ENCODE measurements around the gene COL6A3.
A peak's percentile ranks its signal among the peaks of the same experiment; 100 is the strongest.
"Not testable (repeated sequence)": the region's sequence is repeated elsewhere in the genome, so short reads cannot be mapped to it uniquely, and the experiment has no call there.

The COL6A3 gene

DNA sequence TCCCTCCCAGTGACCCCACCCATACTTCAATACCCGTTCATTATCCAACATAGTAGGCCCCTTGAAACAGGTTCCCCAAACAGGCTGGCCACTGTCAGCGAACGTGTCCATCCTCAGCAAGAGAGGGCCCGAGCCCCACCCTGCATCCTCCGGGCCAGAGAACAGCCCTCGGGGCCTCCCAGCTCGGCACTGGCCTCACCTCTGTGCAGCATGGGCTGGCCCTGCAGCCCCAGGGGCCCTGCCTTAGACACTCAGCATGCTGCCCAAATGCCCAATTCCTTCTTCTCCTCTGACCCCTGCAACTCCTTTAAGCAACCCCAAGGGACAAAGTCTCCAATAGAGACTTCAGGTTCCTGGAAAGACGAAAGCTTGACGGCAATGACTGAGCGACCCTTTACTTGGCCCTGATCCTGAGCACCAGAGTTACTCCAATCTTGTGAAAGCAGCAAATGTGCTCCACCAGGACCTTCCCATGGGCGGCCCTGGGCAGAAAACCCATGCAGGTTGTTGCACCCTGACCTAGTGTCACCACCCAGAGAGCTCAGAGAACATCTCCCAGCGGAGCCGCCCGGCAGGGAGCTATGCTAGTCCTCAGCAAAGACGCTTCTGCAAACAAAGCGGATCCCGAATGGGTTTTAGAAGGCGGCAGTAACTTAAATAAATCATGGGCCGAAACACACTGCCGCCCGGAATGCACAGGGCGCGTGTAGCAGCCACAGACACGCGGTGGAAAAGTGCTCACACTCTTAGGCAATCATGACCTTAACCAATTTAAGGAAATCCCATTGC lies 782 bp downstream of the COL6A3 start:
- peak; percentile 51 for DNase-seq

DNA sequence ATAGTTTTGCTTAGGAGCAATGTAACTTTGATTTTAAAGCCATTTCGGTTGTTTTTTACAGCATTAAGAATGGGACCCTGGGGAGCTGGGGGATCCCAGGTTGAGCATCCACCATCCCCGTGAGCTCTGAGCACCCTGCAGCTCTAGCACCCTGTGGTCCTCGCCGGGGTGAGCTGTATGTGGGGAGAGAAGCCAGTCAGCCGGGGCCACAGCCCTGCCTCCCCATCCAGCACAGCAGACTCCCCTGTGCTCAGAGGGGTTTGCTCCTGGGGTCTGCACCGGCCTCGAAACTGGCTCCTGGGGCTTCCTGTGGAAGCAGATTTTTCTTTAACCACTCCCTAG lies 1.3 kb downstream of the COL6A3 start:
- no peak for DNase-seq

DNA sequence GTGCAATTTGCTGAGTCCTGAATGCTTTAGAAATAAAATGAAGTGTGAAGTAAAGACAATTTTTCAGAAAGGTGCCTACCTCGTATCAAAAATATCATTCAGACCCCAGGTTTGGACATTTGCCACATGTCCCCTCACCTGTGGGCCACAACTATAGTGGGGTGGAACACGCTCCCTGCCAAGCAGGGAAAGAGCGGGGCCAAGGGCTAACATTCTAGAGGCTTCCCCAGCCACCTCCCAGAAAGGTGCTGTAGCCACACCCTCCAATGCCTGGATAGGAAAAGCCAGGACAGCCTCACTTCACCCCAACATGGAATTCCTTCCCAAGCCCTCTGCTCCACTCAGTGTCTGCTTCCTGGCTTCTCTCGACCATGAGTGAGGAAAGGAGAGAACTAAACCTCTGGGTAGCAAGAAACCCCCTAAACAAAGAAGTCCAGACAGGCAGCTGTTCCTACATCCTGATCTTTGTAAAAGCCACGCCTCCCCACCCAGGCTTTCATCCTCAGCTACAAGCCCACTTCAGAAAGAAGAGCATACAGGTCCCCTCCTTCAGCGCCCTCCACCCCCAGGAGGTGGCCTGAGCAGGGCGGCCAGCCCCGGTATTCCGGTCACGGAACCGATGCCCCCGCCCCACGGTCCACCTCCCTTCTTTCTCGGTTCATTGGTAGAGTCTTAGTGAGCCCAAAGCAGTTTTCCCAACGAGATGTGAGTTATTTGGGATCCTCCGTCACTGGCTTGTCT lies 2.1 kb downstream of the COL6A3 start:
- DNase-seq: peak; percentile 36

DNA sequence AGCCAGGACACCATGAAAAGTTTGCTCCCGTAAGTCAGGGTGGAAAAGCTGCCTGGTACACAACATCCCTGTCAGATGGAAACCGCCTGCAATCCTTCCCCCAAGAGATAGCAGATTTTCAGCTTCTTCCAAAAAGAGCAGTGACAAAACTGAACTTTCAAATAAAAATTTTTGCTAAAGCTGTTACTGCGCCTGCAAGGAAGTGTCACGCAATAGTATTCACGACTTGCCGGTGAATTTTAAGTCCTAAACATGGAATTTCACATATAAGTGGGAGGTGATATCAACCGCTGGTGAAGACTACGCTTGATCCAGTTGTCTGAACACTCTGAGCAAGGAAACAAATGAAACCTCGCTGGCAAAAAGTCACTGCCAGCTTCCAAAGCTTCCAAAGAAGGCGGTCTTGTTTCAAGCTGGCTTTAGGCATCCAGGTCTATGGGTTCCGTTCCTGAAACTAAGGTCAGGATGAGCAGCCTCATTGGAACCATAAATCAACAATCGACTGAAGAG lies 2.8 kb downstream of the COL6A3 start:
- DNase-seq: peak; percentile 22

DNA sequence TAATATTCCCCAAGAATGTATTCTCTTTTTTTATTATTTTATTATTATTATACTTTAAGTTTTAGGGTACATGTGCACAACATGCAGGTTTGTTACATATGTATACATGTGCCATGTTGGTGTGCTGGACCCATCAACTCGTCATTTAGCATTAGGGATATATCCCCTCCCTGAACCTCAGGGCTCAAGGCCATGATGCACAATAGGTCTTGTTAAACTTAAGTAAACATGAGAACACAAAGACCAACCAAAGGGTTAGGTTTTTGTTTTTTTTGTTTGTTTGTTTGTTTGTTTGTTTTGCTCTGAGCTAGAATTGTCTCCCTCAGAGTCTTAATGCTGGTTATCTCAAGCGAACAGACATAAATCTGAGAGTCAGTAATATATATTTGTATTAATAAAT lies 4.7 kb downstream of the COL6A3 start:
- DNase-seq: not testable (repeated sequence)

DNA sequence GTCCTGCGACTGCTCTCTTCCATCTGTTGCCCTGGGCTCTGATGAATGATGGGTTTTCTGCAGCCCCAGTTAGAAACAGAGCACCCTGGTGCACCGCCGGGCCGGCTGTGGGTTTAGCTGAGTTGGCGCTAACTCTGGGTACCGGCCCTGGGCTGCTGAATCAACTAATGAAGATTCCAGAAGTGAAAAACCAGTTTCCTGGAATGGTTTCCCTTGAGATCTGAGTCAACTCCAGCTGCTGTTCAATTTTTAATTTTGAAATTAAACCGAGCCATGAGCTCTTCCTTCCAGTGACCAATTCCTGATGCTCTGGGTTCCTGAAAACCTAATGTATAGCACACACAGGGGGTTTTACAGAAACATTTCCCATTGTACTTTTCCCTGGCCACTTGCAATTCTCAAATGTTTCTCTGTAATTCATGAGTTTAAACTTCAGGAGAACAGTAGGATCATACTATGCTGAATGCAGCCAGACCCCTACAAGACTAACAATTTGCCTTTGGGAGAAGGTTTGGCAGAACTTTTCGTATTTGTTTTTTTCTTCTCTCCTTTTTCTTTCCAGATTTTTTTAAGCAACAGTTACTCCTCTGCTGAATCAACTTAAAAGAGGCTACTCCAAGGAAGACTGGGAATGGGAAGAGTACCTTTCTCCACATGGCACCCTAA lies 5.5 kb downstream of the COL6A3 start:
- DNase-seq: peak; percentile 58

DNA sequence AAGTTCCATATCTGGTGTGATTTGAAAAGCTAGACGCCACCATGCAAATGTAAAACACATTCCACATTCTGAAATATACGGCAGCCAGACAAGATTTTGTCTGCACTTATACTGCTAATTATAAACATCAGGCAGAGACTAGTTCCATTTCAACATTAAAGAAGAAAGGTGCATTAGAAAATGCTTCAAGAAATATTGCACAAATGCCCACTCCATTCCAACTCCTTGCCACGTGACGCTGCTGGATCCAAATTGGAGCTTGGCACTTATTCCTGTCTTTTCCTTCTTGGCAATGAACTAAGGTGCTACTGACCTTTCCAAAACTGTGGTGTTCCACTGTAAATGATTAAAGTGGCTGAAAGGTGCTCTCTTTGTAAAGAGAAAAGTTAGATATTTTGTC lies 6.3 kb downstream of the COL6A3 start:
- DNase-seq: no peak

DNA sequence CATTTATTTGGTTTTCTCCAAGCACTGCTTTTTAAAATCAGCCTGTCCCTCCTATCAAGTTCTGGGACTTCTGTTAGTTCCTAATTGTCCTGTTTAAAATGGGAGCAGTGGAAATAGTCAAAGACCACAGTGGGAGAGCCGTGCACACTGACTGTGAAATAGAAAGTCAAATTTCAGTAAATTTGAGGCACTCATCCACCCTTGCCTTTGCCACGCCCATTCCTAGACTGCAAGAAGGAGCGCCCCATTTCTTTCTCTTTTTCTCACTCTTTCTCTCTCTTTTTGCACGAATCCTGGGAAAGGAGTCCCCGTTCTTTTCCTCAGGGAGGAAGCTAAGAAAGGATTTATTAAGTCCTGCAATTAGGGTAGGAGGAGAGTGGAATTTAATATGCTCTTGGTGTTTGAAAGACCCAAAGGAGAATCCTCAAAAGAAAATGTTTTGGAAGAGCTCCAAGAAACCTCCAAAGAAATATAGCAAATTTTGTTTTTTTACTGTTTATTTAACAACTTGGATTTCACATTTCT lies 7.5 kb downstream of the COL6A3 start:
- no peak for DNase-seq

DNA sequence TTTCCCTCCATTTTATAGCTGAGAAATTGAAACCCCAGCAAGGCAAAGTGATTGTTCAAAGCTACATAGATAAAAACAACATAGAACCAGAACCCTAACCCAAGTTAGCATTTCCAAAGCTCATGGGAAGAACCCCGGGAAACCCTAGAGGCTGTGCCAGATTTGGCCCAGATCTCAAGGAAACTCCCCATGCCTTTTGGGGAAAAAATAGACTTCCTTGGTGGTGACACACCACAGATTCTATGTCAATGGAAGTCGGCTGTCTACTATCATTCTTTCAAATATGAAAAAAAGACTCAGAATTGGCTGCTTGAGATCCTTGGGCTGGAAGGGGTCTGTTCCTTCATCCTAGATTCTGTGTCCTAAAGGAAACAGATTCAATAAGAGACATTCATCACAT lies 8.4 kb downstream of the COL6A3 start:
- DNase-seq: no peak

DNA sequence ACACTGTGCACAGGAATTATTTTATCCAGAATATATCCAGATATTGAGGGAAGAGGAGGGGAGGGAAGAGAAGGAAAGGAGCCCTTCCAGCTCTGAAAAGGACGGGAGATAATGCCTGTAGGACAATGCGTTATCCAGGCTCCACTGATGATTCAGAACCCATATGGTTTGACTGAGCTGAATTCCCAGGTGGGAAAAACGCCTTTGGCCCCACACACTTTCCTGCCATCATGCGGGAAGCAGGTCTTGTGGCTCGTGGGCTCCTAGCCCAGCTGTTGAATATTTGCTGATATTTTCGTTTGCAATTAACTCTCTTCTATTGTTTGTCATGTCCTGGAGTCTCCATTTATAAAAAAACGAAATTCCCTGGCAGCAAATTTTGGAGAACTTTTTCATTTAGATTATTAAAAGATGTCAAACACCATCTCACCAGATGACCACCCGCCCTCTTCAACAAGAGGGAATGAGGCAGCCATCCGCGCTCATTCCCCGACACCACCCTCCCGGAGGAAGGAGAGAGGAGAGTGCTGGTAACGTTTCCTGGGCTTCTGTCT lies 8.9 kb downstream of the COL6A3 start:
- no peak for DNase-seq

DNA sequence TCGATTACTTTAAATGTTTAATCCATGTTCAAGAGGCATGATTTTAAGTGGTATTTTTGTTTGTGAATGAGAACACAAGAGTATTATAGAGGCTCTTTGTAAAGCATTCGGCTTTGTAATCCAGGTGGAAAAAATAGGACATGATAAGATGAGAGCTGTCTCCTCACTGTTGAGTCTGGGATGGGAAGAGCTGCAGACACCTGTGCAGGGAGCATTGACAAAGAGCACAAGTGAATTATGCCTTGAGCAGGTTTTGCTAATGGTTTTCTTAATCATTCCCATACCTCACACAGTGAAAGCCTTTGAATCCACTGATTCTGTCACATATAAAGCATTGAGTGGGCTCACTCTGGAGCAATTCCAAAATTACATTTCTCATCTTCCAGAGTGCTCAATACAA lies 9.6 kb downstream of the COL6A3 start:
- DNase-seq: no peak

DNA sequence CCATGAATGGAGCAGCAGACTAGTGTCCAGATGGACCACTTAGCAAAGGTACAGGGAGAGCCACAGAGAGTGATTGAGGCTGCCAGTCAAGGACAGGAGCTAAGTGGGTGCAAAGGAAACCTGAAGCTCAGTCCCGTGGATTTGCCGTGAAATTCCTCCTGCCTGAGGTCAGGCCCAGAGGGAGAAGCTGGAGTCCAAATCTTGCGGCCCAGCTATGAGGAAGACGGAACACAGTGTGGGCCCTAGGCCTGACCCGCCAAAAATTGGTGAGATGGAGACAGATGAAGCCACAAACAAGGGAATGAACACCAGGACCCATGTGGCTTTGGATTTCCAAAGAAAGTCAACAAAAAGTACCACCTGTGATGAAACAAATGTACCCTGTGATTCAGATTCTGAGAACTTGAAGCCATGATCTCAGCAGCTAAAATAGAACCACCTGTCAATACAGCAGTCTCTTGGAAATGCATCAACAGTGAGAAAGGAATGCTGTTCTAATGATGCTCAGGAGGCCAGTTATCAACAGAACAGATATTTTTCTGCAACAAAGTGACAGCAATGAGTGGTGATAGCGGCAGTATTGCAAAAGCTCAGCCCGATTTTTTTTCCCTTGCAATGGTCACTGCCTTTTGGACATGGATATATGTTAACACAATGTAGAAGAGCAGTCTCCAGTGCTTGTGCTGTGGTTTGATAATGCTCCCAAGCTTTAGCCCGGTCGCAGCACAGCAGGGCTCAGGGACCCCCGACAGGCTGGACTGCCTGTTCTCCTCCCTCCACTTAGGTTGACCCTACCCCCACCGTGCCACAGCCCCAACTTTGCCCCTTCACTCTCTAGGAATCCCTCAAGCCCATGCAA lies 10.7 kb downstream of the COL6A3 start:
- DNase-seq: peak; percentile 39

DNA sequence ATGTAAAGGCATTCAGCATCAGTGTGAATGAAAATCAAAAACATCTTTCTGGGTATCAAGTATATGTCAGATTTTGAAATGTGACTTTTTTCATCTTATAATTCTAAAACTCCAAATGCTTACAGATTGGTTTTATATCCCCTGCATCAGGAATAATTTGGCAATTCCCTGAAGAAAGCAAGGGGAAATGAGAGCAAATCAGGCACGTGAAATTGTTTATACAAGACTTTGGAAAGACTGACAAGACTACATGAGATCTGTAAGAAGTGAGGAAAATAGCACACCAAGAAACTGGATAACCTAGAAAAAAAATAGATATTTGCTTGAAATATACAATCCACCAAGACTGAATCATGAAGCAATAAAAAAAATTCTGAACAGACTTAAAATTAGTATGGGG lies 13.8 kb downstream of the COL6A3 start:
- no peak for DNase-seq

DNA sequence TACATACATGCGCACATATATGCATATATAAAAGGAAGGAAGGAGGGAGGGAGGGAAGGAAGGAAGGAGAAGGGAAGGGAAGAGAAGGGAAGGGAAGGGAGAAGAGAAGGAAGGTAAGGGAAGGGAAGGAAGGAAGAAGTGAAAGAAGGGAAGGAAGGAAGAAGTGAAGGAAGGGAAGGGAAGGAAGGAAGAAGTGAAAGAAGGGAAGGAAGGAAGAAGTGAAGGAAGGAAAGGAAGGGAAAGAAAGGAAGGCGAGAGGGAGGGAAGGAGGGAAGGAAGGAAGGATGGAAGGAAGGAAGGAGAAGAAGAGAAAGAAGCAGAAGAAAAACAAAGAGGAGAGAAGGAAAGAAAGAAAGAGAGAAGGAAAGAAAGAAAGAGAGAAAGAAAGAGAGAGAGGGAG lies 16.9 kb downstream of the COL6A3 start:
- no peak for DNase-seq

DNA sequence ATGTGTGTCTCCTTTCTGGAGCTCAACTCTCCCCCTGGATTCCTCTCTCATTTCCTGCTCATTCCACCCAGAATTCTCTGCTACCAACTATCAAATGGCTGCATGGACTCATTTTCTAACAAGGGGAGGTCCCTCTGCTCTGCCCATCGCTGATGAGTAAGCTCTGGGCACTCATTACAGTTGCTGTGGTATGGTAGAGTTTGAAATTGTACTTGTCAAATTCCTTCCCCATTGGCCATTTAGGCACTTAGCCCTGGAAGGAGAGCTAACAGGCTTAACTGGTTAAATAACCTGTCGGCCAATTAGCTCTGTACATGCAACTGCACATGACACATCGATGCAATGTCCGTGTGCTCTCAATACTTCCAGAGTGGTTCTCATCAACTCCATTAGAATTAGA lies 20.4 kb downstream of the COL6A3 start:
- no peak for DNase-seq

DNA sequence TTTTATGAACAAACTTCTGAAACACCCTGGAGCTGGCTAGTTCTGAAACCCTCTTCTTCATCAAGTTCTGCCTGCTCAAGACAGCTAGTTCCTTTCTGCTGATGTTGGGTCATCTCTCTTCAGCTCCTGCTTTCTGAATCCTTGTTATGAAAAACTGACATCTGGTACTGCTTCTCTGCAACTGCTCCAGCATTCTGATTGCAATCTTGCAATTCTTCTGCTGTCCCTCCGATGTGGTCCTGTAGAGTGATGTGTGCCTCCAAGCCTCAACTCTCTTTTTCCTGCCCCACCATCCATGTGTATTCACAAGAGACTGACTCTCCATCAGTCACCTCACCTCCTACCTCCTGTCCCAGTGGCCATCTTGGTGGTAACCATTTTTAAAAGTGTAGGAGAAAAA lies 21.8 kb downstream of the COL6A3 start:
- no peak for DNase-seq

DNA sequence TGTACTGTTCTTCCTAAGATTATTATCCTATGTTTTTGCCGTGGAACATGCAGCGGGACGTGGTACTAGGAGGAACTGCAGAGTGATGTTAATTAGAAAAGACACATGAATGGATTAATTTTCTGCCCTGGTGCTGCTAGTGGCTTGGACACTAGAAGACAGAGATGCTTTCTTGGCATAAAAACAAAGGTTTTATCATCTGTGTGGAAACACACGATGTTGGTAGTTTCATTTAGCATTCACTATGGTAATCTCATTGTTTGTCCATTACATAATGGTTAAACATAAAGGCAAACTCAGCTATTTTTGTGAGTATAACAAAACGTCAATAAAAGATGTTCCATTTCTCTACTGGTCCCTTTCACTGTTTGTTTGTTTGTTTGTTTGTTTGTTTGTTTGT lies 22.8 kb downstream of the COL6A3 start:
- no peak for DNase-seq

DNA sequence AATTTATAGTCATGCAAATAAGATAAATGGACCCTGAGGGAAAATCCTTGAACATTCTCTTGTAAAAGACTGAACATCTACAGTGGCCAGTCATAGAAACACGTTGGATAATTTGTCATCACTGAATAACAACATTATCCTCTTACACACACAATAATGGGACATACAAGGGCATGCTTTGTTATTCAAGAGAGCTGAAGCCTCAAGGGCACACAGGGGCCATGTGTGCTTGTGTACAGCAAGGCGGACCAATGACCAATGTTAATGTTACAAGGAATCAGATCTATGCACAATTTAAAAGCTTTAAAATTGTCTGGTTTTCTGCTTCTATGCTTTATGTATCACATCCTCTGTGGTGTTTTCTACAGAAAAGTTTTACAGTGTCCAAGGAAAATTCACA lies 23.7 kb downstream of the COL6A3 start:
- no peak for DNase-seq

DNA sequence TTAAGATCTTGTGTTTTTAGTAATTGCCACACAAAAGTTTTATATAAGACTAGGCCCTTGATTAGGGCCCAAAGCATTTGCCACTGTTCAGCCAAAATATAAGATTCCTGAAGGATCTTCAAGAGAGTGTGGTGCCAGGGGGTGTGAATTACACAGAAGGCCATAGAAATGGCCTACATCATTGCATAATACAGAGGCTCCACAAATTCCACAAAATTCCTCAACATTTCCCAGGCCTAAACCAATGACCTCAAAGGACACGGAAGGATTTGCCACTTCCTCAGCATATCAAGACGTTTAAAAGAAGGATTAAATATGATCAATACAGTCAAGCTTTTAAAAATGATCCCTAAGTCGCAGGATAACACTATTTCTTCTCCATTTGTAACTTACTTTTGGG lies 24.1 kb downstream of the COL6A3 start:
- DNase-seq: peak; percentile 21

DNA sequence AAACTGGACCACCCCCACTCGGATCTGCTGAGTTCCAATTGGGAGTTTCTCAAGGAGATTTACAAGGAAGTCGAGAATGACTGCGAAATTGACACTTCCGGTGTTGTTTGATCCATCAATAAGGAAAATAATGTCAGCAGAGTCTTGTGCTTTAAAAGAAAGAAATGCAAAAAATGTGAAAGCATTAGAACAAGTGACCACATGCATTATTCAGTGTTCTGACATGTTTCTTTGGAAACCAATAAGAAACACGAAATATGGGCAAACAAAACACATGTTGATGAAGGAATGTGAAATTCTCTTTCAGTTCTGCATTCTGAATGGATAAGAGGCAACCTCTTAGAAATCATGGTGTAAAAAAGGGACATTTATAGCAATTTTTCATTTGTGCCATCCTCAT lies 25.9 kb downstream of the COL6A3 start:
- no peak for DNase-seq

DNA sequence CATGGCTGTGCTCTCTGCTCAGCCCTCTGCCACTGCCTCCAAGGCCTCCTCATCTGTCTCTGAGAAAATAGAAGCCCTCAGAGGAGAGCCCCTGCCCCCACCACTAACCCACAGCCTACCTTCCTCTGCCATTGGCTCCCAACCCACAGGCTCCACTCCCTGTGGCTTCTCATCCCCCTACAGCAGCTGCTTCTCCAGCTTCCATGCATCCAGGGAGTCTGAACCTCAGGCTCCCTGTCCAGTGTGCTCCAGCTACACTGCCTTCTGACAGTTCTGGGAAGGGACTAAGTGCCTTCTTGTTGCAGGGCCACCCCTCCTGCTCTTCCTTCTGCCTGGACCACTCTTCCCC lies 29.3 kb downstream of the COL6A3 start:
- no peak for DNase-seq

DNA sequence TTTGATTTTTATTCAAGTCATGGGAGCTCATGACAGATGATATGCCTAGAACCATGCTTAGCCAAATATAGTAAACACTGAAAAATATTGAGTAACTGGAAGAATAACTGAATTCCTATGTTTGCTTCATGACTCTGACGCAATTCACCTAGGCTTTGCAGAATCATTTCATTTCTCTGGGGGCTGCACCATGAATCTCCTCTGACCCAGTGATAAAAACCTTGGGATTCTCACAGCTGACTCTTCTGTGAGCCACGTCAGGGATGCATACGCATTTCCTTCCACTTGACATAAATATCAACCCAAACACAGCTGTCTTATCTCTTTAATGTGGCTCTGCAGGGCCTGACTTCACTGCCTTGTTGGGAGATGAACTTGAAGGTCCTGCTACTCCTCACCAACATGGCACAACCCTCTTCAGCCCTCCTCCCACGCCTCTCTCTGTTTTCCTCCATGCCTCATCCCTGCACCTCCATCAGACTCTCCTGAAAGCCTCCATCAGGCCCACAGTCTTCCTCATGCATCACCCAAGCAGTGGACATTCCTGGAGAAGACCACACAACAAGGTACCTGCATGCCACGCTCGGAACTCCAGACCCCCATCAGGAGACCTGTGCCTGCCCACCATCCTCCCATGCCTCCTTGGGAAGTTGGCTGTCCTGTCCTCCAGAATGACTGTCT lies 29.8 kb downstream of the COL6A3 start:
- DNase-seq: peak; percentile 79
